T-helper 9 cell (primary cell): ENCODE measurements around the gene SLC7A5.
"Not testable (repeated sequence)": the region's sequence is repeated elsewhere in the genome, so short reads cannot be mapped to it uniquely, and the experiment has no call there.

ENCODE experiments used
- DNase-seq: peaks from one replicate; pipeline ENCODE4 v3.0.0-alpha.2; 2020

The SLC7A5 gene

DNA sequence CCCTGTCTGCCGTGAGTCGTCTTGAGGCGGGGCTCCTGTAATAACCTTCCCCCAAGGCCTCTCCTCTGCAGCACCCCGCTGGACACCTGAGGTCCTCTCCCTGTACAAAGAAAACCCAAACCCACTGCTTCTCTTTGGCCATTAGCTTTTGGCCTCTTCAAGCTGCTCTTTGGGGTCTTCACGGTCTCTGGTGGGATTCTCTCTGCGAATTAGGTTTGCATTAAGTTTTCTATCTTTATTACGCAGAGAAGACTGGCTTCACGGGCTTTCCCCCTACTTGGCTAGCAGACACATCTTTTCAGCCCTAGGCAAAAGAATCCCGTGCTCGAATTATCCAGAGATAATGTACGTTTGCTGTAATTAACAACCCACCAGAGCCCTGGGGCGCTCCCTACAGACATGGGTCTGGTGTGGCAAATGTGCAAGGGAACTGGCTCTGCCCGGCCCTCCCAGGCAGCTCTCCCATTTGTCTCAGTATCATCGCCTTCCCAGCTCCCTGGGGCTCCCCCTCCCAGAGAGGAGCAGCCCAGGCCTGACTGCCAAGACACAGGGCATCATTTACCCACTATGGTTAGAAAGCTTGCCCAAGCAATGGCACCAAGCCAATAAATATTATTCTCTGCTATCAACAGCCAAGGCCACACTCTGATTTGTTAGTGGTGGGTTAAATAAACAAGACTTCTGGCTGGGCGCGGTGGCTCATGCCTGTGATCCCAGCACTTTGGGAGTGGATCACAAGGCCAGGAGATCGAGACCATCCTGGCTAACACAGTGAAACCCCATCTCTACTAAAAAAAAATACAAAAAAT, 78.8 kb downstream of the SLC7A5 start:
- DNase-seq = no peak

DNA sequence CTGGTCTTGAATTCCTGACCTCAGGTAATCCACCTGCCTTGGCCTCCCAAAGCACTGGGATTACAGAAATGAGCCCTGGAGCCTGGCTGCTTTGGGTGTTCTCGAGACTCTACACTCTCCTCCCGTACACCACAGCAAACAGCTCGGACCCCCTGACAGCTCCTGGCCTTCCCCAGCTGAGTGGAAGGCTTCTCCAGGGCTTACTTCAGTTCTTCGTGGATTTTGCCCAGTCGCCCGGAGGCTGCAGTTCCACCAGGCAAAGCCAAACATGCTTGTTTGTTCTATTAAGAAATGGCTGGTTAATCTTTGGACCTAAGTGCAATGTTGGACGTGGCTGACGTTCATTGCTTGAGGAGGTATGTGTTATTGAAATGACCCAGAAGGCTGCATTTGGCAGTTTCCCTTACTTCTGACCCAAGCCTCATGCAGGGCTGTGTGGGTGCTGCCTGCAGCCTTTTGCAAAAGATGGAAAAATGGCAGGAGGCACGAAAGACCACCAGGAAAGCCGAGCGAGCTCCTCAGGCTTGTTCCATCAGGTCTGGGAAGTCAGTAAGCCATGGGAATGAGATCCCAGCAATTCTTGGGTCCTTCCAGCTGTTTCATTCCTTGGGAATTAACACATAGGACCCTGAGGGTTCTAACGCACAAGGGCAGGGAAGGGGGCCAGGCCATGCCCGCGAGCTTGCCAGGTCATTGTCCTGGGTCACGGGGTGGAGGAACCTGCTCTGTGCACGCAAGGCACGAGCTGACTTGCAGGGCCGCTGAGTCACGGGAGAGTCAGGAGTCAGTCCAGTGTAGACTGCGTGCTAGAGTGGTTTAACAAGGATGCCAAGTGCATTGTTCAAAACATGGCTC, 79.6 kb downstream of the SLC7A5 start:
- no peak for DNase-seq

DNA sequence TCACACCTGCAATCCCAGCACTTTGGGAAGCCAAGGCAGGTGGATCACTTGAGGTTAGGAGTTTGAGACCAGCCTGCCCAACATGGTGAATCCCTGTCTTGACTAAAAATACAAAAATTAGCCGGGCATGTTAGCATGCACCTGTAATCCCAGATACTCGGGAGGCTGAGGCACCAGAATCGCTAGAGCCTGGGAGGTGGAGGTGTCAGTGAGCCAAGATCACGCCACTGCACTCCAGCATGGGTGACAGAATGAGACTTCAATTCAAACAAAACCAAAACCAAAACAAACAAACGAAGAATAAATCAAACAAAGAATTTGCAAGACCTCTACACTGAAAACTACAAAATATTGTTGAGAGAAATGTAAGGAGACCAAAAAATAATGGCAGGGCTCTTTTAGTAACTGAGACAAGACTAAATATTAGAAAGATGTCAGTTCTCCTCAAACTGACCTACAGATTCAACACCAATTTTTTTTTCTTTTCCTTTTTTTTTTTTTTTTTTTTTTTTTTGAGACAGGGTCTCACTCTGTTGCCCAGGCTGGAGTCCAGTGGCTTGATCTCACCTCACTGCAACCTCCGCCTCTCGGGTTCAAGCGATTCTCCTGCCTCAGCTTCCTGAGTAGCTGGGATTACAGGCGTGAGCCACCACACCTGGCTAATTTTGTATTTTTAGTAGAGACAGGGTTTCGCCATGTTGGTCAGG, 80.4 kb downstream of the SLC7A5 start:
- DNase-seq = not testable (repeated sequence)

DNA sequence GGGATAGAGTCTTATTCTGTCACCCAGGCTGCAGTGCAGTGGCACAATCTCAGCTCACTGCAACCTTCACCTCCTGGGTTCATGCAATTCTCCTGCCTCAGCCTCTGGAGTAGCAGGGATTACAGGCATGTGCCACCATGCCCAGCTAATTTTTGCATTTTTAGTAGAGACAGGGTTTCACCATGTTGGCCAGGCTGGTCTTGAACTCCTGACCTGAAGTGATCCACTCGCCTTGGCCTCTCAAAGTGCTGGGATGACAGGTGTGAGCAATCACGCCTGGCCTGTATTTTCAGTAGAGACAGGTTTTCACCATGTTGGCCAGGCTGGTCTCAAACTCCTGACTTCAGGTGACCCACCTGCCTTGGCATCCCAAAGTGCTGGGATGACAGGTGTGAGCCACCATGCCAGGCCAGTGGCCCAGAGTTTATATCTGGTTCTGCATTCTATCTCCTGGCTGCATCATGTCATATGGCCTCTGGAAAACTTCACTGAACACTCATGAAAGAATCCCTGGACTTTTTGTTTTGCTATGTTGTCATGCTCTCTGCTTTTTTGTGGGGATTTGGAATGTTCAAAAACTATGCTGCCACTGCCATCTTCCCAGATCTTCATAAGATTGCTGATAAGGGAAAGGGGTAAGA, 81.7 kb downstream of the SLC7A5 start:
- not testable (repeated sequence) for DNase-seq

DNA sequence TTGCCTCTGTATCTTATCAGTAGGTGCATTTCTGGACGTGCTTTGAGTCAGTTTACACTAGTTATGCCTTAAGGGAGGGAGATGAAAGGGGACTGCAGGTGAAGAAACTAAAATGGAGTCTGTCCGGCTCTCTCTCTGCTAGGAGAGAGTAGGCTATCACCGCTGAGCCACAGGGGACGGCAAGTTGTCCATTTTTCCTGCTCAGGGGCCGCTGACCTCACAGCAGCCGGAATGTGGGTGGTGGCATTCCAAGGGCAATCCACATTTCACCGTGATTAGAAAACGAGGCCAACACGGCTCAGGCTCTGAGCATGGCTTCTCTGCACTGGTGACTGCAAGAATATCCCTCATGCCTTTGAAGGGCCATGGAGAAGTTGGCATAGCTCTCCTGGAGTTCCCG, 84.5 kb downstream of the SLC7A5 start:
- no peak for DNase-seq

DNA sequence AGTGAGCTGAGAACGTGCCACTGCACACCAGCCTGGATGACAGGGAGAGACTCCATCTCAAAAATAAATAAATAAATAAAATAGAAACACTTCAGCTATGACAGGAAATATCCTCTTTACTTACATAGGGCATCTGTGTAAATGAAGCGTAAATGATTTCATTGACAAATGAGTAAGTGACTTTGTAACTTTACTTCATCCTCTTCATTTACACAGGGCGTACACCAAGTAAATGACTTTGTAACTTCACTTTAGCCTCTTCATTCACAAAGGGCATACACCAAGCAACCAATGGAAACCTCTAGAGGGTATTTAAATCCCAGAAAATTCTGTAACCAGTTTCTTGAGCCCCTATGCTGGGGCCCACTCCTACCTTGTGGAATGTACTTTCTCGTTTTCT, 87.3 kb downstream of the SLC7A5 start:
- no peak for DNase-seq

DNA sequence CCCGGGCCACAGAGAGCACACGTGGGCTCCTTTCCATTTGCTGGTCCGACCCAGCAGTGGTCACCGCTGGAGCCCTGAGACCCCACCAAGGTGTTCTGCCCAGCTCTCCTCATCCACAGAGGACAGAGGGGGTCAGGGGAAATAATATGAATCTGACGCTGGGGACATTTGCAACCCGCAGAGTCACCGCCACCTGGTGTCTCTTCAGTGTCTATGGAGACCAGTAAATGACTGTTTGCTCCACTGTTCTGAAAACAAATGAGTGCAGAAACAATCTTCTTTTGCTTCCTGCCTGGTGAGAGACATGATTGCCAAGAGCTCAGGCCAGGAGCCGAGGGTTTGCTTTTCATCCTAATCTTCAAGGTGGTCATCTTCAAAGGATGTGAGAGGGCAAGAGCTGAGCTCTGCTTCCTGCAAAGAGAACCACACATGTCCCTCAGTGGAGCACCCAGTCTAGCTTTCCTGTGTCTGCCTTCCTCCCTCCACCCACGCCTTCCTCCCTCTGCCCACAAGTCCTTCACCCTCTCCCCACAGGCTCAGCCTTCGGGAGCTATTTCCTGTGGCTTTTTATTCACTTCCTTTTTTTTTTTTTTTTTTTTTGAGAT, 88.8 kb downstream of the SLC7A5 start:
- peak; percentile 42 for DNase-seq
